GM19043 (cell line): ENCODE data around the gene AKR1C1.
"Not testable (repeated sequence)": the region's sequence is repeated elsewhere in the genome, so short reads cannot be mapped to it uniquely, and the experiment has no call there.

Experiments
- ATAC-seq: cut with Tn5 transposase; IDR thresholded peaks from one replicate; pipeline ENCODE4 v1.9.1; 2021; ENCODE audit warnings: low read depth; ENCODE audit not compliant: unreplicated experiment

AKR1C1 gene

DNA sequence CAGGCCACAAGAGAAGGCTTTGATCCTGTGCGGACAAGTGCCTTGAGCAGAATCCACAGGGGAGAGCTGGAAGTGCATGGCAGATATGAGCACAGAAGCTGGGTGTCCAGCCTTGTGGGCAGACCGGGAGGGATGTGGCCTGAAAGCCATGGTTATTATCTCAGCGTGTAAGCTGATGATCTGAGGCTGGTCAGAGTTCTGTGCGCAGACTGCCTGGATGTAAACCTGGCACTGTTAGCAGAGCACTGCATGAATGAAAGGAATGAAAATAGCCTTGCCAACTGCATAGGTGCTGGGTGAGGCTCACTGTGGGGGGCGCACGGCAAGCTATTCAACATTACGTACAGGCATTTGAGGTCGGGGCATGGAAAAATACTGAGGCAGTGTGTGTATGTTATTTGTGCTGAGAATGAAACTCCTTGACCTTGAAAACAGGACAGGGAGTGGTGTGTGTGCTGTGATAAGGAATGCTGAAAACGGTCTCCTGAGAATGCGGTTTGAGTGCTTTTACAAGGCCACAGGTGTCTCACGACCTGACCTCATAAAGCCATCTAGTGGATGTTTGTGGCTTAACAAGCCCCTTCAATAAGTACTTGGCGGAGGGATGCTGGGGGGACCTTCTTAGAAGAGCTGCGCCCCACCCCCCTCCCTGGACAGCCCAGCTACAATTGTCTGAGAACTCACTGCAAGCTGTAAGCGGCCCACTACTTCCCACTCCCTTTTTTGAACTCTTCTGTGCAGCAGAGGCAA is 18.7 kb downstream of the AKR1C1 start:
- no peak for ATAC-seq

- no peak for ATAC-seq
Measured at GRCh38 chr10:4982764-4983226, 19.6 kb downstream of the AKR1C1 start.

- no peak for ATAC-seq
Measured at GRCh38 chr10:4983615-4984216, 20.5 kb downstream of the AKR1C1 start.

GRCh38 chr10:4984223-4984622 is 21.0 kb downstream of the AKR1C1 start:
- no peak for ATAC-seq

DNA sequence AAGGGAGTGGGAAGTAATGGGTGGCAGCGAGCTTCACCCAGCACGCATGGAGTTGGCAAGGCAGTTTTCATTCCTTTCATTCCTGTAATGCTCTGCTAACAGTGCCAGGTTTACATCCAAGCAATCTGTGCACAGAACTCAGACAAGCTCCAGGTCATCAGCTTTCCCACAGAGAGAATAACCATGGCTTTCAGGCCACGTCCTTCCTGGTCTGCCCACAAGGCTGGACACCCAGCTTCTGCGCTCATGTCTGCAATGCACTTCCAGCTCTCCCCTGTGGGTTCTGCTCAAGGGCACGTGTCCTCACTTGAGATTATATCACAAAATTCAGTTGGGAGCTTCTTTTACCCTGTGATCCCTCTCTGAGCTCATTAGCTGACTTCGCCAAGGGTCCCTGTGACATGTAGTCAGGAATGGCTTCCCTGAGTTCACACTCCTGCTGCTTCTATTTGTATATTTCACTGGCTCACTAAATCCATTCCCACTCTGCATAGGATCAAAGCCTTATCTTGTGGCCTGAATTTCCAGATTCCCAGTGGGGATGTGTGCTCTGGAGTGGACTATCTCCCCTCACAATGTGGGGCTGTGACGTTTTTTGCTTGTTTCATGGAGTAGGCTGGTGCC is 21.9 kb downstream of the AKR1C1 start:
- ATAC-seq: no peak

DNA sequence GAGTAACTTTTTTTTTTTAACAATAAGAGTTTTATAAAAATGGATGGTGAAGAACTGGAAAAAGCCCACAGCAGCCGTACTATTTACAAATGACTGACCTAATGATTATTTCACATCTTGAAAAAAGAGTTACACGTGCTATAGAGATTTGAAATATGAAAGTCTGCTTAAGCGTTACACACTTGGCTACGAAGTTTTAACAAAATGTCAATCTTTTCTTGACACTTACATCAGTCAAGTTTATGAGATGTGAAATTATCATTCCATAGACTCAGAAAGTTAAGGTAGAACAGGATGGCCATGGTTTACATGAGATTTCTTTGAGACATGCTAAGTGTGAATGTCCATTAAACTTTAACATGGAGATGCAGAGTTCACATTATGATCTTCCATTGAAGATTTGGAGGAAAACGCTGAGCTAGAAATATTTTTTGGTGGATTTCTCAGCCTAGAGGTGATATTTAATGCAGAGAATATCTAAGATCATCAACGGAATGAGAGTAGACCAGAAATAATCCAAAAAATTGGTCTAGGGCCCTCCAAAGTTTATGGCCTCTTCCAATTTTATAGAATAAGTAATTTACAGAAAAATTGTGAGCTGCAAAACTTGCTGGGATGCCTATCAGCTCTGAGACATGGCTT is 24.9 kb downstream of the AKR1C1 start:
- not testable (repeated sequence) for ATAC-seq

- ATAC-seq: no peak
Measured at GRCh38 chr10:4990217-4990616, 27.0 kb downstream of the AKR1C1 start.

DNA sequence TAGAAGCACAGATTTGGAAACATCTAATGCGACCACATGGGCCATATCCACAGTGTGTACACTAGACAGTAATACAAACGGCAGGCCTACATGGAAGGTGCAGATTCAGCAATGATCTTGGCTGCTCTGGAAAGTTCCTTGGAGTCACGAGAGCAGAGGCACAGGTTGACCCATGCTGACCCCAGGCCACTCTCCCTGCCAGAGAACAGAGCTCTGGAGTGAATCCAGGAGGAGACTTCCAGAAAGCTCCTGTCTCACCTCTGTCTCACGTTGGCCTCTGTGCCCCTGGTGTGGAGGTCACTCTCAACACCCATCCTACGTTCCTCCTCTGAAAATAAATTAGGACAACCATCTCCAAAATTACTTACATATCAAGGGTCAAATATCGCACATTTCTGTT is 28.2 kb downstream of the AKR1C1 start:
- not testable (repeated sequence) for ATAC-seq

DNA sequence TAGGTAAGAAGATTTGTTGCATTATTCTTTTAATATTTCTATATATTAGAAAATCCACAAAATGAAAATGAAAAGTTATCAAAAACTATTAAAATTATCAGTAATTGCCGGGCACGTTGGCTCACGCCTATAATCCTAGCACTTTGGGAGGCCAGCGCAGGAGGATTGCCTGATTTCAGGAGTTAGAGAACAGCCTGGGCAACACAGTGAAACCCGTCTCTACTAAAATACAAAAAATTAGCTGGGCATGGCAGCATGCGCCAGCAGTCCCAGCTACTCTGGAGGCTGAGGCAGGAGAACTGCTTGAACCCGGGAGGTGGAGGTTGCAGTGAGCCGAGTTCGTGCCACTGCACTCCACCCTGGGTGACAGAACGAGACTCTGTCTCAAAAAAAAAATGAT is 29.3 kb downstream of the AKR1C1 start:
- not testable (repeated sequence) for ATAC-seq

GRCh38 chr10:4994260-4994659 is 31.0 kb downstream of the AKR1C1 start:
- not testable (repeated sequence) for ATAC-seq

DNA sequence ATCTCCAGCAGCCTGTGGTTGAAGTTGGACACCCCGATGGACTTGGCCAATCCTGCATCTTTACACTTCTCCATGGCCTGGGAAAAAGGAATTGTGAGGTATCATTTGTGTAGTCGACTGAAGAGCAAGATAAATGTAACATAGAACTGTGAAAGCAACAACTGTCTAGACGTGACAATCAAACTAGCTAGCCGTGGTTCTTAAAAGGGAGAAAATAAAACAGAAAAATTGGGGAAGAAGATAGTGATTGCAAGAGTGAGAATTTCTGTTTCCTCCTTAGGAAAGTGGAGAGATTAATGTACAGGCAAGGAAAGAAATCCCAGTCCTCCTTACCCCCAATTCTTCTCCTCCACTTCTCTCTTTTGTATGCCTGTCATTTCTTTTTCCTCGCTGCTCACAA is 35.5 kb downstream of the AKR1C1 start:
- no peak for ATAC-seq

- no peak for ATAC-seq
Measured at GRCh38 chr10:5002013-5002727, 39.0 kb downstream of the AKR1C1 start.

DNA sequence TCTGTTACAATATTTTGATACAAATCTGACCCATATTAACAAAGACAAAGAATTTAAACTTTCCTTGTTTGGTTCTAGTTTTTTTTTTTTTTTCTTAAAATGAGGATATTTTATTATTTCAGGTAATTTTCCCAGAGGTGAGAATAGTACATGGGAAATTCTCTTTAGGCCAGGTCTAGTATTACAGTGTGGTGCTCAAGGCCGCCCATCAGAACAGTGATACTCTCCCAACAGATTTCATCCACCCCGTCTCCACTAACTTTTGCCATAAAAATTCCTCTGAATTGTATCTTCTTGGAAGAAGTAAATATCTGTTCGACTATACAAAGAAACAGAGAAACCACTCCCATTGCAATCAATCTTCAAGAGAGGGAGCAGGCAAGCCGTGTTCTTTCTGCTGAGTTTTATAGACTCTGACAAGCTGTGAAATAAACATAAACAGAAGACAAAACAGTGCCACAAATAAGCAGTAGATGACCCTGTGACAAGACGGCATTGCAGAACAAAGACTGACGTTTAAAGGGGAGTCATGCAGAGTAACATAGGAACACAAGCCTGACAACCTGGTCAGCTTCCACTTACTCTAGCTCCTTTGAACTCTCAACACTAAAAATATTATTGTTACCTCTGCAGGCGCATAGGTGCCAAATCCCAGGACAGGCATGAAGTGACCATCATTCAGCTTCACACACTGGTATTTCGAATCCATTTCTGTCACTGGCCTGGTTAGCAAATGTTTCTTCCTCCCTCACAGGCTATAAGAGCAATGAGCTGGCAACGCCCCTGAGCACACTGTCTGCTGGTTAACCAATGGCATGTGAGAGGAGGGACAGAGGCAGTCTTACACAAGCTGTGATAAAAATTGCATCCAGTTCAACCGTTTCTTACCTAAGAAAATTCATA is 40.2 kb downstream of the AKR1C1 start, which contains the start of gene AKR1C2:
TSS of gene AKR1C2 (minus strand) at position 731 of the 903 bp plus-strand sequence. CDS start at position 709, 22 bp downstream.
- ATAC-seq: not testable (repeated sequence)

DNA sequence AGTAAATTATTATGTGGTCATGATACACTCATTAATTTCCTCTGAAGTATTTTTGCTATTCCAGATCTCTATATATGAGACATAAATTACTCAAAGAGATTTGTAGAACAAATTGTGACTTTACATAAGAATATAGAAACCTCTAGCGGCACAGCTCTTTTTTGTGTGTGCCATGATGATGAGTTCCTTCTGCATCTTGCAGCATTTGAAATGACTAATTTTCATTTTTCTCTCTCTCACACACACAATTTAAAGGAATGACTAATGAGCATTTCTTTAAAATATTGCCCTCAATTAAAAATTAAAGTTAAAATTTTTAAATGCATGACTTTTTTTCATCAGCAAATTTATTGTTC is 40.8 kb downstream of the AKR1C1 start:
- ATAC-seq: not testable (repeated sequence)

- ATAC-seq: not testable (repeated sequence)
Measured at GRCh38 chr10:5004501-5004900, 41.3 kb downstream of the AKR1C1 start.

- ATAC-seq: not testable (repeated sequence)
Measured at GRCh38 chr10:5008857-5009548, 45.8 kb downstream of the AKR1C1 start.

GRCh38 chr10:5010043-5010442 is 46.8 kb downstream of the AKR1C1 start:
- ATAC-seq: not testable (repeated sequence)

DNA sequence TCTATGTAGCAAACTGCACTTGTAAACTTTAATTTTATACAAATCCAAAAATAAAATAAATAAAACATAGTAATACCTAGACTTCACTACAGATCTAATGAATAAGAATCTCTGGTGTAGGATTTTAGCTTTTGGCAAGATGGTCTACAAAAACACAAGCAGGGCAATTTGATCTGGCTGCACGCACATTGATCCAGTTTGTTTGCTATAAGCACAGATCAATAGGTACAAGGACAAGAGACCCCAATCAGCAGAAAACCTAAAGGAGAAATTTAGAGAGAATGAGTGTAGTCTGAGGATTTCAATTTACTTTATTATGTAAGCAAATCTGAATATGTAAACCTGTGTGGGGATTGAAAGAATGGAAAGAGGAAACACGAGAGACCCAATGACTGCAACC is 48.2 kb downstream of the AKR1C1 start:
- not testable (repeated sequence) for ATAC-seq

DNA sequence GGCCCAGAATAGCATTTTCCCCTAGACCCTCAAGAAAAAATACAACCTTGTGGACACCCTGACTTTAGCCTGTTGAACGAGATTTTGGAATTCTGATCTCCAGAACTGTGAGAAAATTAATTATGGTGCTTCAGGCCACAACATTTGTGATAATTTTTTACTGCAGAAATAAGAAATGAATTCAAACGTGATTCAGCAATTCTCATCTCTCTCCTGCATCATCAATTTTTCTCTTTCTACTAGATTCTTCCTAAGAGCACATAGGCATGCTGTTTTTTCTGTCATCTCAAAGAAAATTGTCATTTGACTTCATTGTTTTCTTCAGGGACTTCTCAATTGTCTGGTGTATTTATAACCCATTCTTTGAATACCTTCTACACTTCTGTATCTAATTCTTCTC is 49.4 kb downstream of the AKR1C1 start:
- no peak for ATAC-seq
